Kidney tubule cell (primary cell): ENCODE data around the gene PDLIM7.

ENCODE experiments used
- DNase-seq: peaks from one replicate; pipeline ENCODE4 v3.0.0-alpha.2; 2018; ENCODE audit warnings: low spot score

PDLIM7 gene

DNA sequence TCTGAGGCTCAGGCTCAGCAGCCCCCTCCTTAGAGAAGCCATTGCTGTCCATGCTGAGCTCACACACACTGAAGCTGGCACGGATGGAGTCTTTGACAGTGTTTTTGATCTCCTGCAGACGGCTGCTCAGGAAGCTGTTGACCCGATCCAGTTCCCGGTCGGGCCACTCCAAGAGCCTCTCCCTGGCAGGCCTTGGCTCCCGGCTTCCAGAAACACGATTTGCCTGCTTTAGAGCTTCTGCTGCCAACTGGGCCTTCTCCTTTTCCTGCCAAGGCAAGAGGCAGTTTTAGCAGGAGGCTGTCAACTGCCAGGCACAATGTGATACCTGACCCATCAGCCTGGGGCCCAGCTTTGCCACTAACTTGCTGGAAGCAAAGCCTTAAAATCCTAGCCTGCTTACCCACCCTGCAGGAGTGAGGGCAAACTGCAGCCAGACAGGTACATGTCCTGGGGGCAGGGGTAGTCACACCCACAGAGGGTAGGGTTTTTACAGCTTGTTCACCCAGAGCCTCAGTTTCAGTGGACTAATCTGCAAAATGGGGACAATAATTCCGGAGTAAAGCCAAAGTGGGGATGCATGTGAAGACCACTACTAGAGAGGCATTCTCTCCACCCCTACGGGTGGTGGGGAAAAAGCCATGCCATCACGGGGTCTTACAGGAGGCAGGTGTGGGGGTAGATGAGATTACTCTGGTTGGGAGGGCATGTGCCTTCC is 27.7 kb upstream of the PDLIM7 start:
- DNase-seq = no peak

- no peak for DNase-seq
These were observed 27.1 kb upstream of the PDLIM7 start for GRCh38 chr5:177524539-177524900.

- no peak for DNase-seq
These were observed 26.5 kb upstream of the PDLIM7 start for GRCh38 chr5:177523711-177524538.

- no peak for DNase-seq
These were observed 23.6 kb upstream of the PDLIM7 start for GRCh38 chr5:177520916-177521513.

DNA sequence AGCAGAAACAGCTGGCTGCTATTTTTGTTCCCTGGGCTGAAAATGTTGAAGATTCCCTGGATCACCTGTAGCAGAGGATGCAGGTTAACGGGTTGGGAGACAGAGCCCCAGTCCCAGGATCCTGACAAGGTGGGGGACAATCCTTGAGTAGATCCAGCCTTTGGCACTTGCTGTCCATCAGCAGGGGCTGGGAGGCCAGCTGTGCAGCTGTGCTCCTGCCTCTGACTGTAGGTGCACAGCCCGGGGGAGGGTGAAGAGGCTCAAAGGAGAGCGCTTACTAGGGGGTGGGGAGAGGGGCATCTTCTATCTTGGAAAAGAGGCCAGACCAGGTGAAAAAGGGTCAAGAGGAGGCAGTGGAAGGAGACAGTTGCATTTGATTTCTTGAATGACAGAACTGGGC is 22.9 kb upstream of the PDLIM7 start:
- DNase-seq = no peak

DNA sequence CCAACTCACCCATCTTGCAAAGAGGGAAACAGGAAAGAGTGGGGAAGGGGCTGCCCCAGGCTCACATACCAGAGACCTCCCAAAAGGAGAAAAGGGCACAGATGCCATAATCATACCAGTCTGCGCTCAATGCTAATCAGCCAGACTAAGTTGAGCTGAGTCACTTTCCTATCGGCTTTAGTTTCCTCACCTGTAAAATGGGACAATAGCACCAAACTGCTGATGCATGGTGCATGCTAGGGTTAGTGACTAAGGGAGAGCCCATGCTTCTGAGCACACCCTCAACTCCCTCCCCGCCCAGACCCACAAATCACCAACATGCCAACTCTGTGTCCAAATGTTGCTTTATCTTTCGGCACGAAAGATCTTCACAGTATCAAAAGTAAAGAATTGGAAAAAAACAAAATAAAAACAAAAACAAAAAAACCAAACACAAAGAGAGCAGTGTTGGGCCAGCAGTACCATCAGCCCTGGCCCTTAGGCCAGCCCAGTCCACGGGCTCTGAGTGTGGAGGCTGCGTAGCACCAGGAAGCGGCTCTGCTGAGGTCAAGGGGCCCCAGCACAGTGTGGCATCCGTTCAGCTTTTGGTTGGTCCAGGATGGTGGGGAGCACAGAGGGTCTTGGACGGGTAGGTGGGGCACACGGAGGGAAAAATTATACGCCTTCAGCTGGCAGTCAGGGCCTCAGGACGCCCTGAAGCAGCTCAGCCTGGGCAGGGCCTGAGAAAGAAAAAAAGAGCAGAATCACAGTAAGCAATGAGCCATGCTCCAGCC is 22.2 kb upstream of the PDLIM7 start:
- no peak for DNase-seq

GRCh38 chr5:177516601-177517568 is 19.5 kb upstream of the PDLIM7 start, which contains the start of gene DDX41:
DDX41 (minus strand) TSS chr5:177516961; CDS start chr5:177516945, 16 bp downstream.
- DNase-seq = peak; percentile 99

DNA sequence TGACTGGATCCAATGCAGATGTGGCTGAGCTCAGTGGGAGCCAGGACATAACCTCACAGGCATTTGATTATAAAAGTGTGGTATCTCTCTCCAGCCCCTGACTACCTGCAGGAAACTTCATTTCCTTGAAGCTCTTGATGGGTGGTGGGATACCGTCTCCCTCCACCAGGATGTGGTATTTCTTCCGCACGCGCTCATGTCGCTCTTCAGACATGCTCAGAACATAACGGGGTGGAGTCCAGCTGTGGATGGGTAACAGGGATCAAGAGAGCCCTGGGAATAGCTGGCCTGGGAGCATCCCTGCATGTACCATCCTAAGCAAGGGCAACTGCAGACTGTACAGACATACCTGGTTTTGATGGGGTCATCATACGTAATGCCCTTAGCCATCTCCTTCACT is 18.2 kb upstream of the PDLIM7 start:
- DNase-seq = no peak

GRCh38 chr5:177514541-177514940 is 17.1 kb upstream of the PDLIM7 start:
- no peak for DNase-seq

DNA sequence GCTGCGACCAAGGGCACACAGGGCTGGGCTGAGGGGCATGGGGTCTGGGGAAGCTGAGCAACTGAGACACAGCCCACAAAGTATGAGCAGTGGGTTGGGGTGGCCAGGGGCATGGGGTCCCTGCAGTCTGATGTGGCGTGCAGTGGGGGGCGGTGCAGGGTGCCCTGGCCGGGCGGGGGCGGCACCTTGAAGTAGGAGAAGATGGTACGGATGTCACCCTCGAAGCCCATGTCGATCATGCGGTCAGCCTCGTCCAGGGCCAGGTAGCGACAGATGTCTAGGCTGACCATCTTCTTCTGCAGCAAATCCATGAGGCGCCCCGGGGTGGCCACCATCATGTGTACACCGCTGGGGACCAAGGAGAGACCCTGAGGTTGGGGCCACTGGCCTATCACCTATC is 16.1 kb upstream of the PDLIM7 start:
- no peak for DNase-seq

DNA sequence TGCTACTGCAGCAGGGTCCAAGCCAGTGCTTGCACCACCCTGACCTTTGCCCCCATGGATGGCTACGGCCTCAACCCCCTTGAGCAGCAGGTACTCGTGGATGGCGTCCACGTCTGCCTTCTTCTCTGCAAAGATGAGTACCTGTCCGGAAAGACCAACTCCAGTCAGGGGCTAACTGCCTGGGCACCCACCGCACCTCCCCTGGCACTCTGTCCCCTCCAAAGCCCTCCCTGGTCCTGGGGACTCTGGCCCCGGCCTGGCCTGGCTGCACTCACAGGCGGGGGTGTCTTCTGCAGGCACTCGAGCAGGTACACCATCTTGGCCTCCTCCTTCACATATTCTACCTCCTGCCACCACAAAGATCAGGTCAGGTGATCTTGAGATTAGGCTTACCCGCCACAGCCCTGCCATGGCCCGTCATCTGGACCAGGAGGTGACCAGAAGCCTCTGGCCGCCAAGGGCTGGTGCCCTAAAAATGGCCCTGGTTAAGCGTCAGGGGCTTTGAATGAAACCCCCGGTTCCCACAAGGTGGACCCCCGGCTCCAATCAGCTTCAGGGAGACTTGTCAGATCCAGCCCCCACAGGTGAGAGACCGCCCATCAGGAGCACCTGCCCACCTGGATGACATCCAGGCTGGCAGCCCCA is 15.5 kb upstream of the PDLIM7 start:
- DNase-seq = no peak

DNA sequence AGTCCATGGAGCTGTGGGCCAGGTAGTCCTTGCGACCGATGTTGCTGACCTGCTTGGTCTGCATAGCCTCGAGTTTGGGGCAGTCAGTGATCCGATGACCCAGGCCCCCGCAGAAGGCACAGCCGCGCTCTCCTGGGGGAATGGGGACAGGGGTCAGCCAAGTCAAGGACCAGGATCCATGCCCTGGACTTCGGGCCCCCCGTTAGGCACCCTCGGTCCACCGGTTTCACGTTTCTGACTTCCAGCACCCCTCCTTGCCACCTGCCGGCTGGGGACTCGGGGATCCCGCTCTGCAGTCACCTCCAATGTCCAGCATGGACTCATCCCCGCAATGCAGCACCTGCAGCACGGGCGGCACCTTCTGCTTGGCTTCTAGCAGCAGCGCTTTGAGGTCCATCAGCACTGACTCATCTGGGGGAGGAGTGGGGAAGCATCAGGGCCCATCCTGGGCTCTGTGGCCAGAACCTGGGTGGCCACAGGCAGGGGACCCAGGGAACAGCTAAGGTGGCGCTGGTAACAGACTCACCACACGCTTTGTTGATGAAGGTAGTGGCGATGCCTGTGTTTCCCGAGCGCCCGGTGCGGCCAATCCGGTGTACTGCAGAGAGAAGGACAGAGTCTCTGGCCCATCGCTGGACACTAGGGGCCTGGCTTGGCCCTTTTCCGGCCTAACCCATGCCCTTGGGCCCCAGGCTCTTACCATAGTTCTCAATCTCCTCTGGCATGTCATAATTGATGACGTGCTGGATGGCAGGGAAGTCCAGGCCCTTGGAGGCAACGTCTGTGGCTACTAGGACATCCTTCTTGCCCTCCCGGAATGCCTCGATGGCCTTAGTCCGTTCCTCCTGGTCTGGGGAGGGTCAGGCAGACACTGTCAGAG is 14.6 kb upstream of the PDLIM7 start:
- DNase-seq = no peak

GRCh38 chr5:177511181-177511580 is 13.8 kb upstream of the PDLIM7 start:
- no peak for DNase-seq

GRCh38 chr5:177510567-177511053 is 13.2 kb upstream of the PDLIM7 start:
- no peak for DNase-seq

- DNase-seq = no peak
These were observed 12.7 kb upstream of the PDLIM7 start for GRCh38 chr5:177509991-177510566.

DNA sequence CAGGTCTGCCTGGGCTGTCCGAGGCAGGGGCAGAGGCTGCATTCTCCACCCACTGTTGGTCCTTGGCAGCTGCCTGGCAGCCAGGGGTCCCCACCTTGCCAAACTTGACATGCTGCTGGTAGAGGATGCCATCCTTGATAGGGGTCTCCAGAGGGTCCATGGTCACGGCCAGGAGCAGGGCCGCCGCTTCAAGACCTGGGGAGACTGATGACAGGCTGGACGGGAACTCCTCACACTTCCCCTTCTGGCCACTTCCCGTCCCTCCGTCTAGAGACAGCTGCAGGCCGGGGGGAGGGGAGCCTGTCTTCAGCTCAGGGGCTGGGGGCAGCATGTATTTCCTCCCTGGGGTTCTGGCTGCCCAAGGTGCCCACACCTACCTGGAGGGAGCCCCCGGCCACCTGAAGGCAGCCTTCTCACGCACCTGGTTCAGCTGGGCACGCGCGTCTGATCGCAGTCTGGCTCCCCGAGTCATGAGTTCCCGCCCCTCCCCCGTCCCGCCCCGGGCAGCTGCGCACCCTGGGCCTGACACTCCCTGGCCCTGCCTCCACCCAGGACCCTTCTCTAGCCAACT is 12.1 kb upstream of the PDLIM7 start, which contains the start of gene DOK3:
Gene DOK3 (minus strand): TSS at position 446 of the 571 bp plus-strand sequence. CDS start 286 bp downstream, at position 160.
- DNase-seq = no peak

GRCh38 chr5:177508837-177509236 is 11.4 kb upstream of the PDLIM7 start:
- DNase-seq = no peak

- DNase-seq = no peak
These were observed 10.8 kb upstream of the PDLIM7 start for GRCh38 chr5:177508221-177508611.
